ENCODE measurements around the gene KIF1A. TPM values are rescaled to one million over a fixed set of nuclear protein-coding genes. Genes with fewer than 3 reads are reported as not detected.

KIF1A gene
- total and polyA plus RNA-seq, 2 of the 8 experiments (the other 6 are each of a cell fraction or from before 2014, with no cell fraction given): 61.3 to 281 TPM

GRCh38 chr2:240787521-240788472, 32.2 kb downstream of the KIF1A start:
- CTCF ChIA-PET (ENCODE audit: partially characterized antibody): interaction anchor here (0.9 to 1.4 kb wide), 3 partner anchors 8 to 53 kb away, joined by 3 read pairs; no protein-coding TSS in a partner anchor
- Histone ChIP-seq H3K56ac (replicated peaks; ENCODE audit: insufficient read length, low read depth, low read length) (no peak overlapping the region), H3K27me3 (replicated peaks in 1 of 4; ENCODE audit: control insufficient read depth in 3 of 4, extremely low read depth in 1 of 4, insufficient read depth in 3 of 4, low read length in 3 of 4) (no peaks in the 10 kb centered on the region), H2BK5ac (ENCODE audit: low read depth, low read length) (no peak overlapping the region), H2AFZ (ENCODE audit: low read length) (no peak overlapping the region), H3K23me2 (ENCODE audit: low read depth, low read length) (no peaks in the 10 kb centered on the region), H4K5ac (ENCODE audit: insufficient read length, low read depth, low read length) (no peak overlapping the region), H3K9me3 (ENCODE audit: insufficient read depth in 2 of 2, low read depth in 1 of 2, low read length in 1 of 2) (no peaks in the 10 kb centered on the region), H3K14ac (ENCODE audit: insufficient read length) (no peak overlapping the region), H3K27ac (ENCODE audit: low read depth, low read length) (no peak overlapping the region), H3K4me2 (ENCODE audit: insufficient read depth in 1 of 2, low read depth in 2 of 2, low read length in 2 of 2) (no peak overlapping the region), H3K4me1 (replicated peaks in 1 of 4; ENCODE audit: control insufficient read depth in 3 of 4, insufficient read depth in 4 of 4, low read length in 3 of 4) (peaks cover 0 to 3% (median 1%) of the 10 kb centered on the region in 4 experiments; a peak in 3 of 7 replicates), H2BK15ac (ENCODE audit: low read length) (no peak overlapping the region), H2BK12ac (ENCODE audit: low read depth, low read length) (no peak overlapping the region), H4K91ac (replicated peaks; ENCODE audit: insufficient read length, low read length) (no peak overlapping the region), H2BK120ac (replicated peaks; ENCODE audit: low read depth, low read length) (no peak overlapping the region), H4K20me1 (replicated peaks in 1 of 2; ENCODE audit: control insufficient read depth in 1 of 2, insufficient read depth in 2 of 2, low read length in 2 of 2) (peaks cover 21 to 33% of the 10 kb centered on the region in 2 experiments), H3K4ac (replicated peaks; ENCODE audit: insufficient read length, low read depth, low read length) (no peak overlapping the region), H3K79me1 (ENCODE audit: low read depth, low read length) (peaks cover 18% of the 10 kb centered on the region), H3K9ac (replicated peaks in 1 of 4; ENCODE audit: extremely low read depth in 1 of 4, low read depth in 3 of 4, low read length in 3 of 4) (no peak overlapping the region), H3K18ac (ENCODE audit: extremely low read depth, low read length) (no peak overlapping the region), H2BK20ac (ENCODE audit: low read length) (no peak overlapping the region), H2AK5ac (ENCODE audit: low read depth, low read length) (no peak overlapping the region), H3K23ac (ENCODE audit: insufficient read length) (no peak overlapping the region), H3K4me3 (ENCODE audit: extremely low read depth in 1 of 4, insufficient read depth in 2 of 4, low read depth in 3 of 4, low read length in 4 of 4) (no peak overlapping the region), H3K79me2 (ENCODE audit: control insufficient read depth in 1 of 2, insufficient read depth in 2 of 2, low read length in 2 of 2) (peaks cover 0 to 22% of the 10 kb centered on the region in 2 experiments; a peak in 2 of 4 replicates), H4K8ac (ENCODE audit: extremely low read depth, insufficient read depth, low read length) (no peak overlapping the region), H3K36me3 (ENCODE audit: control insufficient read depth in 2 of 4, insufficient read depth in 4 of 4, low read length in 3 of 4) (peaks cover 16 to 64% (median 53%) of the 10 kb centered on the region in 4 experiments; a peak in 7 of 8 replicates)
- POLR2A ChIA-PET (ENCODE audit: partially characterized antibody): interaction anchor here (0.7 to 18.0 kb wide), 9 partner anchors 9 to 74 kb away, joined by 3 to 291 read pairs (median 4); no protein-coding TSS in a partner anchor
- WGBS, 2 experiments (ENCODE audit: extremely low coverage in 1 of 2, insufficient coverage in 1 of 2, insufficient read length in 1 of 2, insufficient replicate concordance in 2 of 2, low coverage in 1 of 2, low lambda C conversion rate in 2 of 2, missing lambda C conversion rate in 1 of 2): 94% methylated on average over 20 of the region's 23 CpGs; no CpG with 5 or more reads in 1 of the 2 experiments
- DNase-seq (ENCODE audit: low read depth in 1 of 2, low spot score in 2 of 2) (no peak), FAIRE-seq (no peak)
- TF ChIP-seq JUND (IDR thresholded peaks at IDR 0.05; ENCODE audit: low read length): no peak
- TF ChIP-seq TBP (IDR thresholded peaks at IDR 0.05; ENCODE audit: low read depth, low read length): no peak
- no peak for TF ChIP-seq BACH1 (IDR thresholded peaks at IDR 0.05; ENCODE audit: low read length)
- TF ChIP-seq, protein P1, sequence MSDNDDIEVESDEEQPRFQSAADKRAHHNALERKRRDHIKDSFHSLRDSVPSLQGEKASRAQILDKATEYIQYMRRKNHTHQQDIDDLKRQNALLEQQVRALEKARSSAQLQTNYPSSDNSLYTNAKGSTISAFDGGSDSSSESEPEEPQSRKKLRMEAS (IDR thresholded peaks at IDR 0.05): no peak
- TF ChIP-seq, protein P2, sequence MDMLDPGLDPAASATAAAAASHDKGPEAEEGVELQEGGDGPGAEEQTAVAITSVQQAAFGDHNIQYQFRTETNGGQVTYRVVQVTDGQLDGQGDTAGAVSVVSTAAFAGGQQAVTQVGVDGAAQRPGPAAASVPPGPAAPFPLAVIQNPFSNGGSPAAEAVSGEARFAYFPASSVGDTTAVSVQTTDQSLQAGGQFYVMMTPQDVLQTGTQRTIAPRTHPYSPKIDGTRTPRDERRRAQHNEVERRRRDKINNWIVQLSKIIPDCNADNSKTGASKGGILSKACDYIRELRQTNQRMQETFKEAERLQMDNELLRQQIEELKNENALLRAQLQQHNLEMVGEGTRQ (IDR thresholded peaks at IDR 0.05; ENCODE audit: low read length): no peak
- TF ChIP-seq SP1 (IDR thresholded peaks at IDR 0.05; ENCODE audit: low read depth, low read length): no peak
